NCI-H1092 (cell line): Measurements from ENCODE around the gene PITHD1.
A peak's percentile ranks its signal among the peaks of the same experiment; 100 is the strongest.
"Not testable (repeated sequence)": the region's sequence is repeated elsewhere in the genome, so short reads cannot be mapped to it uniquely, and the experiment has no call there.

Source experiments
- DNase-seq: peaks from one replicate; lab custom pipeline; 2025; lab: John Stamatoyannopoulos, UW

Gene PITHD1

GRCh38 chr1:23774174-23774880, 3.9 kb upstream of the PITHD1 start:
- DNase-seq = no peak

DNA sequence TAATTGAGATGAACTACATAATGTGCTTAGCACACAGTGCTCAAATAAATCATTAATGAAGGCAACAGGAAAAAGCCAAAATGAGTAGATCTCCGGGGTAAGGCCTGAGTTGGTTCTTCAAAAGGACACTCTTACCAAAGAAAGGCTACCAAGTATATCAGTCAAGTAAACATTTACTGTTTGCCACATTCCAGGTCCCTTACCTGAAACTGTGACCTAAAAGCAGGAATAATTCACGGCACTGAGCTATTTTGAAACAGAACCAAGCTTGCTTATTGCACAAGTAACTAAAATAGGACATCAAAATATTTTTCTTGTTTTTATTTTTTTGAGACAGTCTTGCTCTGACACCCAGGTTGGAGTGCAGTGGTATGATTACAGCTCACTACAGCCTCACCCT, 2.0 kb upstream of the PITHD1 start:
- DNase-seq = no peak

DNA sequence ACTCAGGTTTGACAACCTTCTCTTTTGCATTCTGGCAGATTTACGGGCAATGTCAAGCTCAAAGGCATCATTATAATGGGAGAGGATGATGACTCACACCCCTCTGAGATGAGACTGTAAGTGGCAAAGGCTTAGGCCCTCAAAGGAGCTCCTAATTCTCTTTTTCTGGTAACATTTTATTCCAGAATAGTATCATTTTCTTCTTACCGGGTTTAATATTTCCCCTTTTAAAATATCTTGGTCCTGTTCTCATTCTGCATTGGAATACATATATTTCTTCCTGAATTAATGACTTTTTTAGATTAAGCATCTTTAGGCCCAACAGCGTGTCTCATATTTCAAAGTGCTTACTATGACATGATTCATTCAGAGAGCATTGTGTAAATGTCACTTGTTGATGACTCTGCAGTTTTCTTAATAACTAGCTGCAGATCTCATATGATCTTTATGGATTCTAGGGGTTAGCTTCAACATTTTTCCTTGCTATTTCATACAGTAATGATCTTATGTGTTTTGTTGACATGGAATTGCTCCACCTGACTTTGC, 1.7 kb downstream of the PITHD1 start:
- no peak for DNase-seq

DNA sequence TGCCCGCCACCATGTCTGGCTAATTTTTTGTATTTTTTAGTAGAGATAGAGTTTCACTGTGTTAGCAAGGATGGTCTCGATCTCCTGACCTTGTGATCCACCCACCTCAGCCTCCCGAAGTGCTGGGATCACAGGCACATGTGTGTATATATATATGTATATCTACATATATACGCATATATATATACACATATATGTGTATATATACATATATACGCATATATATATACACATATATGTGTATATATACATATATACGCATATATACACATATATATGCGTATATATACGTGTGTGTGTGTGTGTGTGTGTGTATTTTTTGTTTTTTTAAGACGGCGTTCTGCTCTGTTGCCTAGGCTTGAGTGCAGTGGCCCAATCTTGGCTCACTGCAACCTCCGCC, 4.9 kb downstream of the PITHD1 start:
- DNase-seq = not testable (repeated sequence)

DNA sequence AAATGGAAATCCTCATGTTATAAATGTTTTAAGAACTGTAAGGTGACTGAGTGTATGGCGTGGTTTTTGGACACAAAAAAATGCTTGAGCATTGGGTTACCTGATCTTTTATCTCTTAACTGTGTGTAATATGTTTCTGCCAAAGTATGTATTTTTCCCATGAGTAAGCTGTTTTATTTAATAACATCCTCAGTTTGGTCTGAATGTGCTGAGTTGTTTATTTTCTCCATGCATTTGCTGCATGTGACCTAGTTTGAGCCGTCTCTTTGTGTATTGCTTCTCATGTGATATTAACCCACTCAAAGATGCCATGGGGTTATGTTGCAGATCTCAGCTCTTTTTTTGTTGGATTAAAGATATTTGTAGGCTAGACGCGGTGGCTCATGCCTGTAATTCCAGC, 6.6 kb downstream of the PITHD1 start:
- no peak for DNase-seq

DNA sequence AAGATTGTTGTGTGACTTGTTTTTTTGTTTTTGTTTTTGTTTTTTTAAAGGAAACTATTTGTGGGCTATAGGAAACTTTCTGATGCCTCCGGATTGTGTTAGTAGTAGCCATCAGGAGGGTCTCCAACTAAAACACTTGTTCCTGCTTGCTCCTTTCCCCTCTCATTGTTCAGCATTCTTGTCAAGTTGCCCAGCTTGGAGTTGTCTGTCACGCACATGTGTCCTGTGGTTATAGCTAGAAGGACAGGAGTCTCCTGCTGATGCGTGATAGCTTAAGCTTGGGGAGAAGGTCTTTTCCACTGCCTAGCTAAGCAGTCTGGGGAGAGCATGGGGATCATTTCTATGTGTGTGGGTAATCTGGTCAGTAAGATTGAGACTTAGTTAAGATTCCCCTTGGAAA, 9.5 kb downstream of the PITHD1 start:
- no peak for DNase-seq

- DNase-seq = no peak
Measured at GRCh38 chr1:23788695-23789094, 10.5 kb downstream of the PITHD1 start.

- peak; percentile 91 for DNase-seq
Measured at GRCh38 chr1:23790696-23791515, 12.7 kb downstream of the PITHD1 start, which contains the start of gene LYPLA2. TSS of gene LYPLA2 (plus strand) at chr1:23791145. CDS start at chr1:23792683, 1,538 bp downstream.

GRCh38 chr1:23791516-23792047, 13.4 kb downstream of the PITHD1 start:
- no peak for DNase-seq

- DNase-seq = no peak
Measured at GRCh38 chr1:23792151-23792945, 14.1 kb downstream of the PITHD1 start.

DNA sequence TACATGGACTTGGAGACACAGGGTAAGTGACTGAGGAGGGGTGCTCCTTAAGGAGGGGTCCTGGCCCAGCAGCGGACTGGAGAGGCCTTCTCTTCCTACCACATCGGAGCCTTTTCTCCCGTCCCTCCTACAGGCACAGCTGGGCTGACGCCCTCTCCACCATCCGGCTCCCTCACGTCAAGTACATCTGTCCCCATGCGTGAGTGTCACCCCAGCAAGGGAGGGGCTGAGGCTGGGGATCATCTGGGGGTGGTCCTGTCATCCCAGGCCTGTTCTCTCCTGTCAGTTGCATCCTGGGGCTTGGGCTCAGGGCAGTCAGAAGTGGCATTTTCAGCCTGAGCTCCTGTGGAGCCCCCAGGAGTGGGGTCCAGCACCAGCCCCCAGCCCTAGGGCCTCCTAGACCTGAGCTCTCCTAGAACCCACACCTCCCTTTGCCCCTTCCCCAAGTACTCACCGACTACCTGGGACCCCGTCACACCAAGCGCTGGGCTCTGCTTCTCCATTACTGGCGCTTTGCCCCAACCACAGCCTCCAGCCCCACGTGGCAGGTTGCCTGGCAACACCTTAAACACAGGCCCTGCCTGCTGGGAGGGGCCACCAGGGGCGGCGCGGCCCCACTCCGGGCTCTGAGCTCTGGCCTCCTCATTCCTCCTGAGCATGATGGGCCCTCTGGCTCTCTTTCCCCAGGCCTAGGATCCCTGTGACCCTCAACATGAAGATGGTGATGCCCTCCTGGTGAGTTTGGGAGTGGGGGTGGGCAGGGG, 15.0 kb downstream of the PITHD1 start:
- DNase-seq = no peak

DNA sequence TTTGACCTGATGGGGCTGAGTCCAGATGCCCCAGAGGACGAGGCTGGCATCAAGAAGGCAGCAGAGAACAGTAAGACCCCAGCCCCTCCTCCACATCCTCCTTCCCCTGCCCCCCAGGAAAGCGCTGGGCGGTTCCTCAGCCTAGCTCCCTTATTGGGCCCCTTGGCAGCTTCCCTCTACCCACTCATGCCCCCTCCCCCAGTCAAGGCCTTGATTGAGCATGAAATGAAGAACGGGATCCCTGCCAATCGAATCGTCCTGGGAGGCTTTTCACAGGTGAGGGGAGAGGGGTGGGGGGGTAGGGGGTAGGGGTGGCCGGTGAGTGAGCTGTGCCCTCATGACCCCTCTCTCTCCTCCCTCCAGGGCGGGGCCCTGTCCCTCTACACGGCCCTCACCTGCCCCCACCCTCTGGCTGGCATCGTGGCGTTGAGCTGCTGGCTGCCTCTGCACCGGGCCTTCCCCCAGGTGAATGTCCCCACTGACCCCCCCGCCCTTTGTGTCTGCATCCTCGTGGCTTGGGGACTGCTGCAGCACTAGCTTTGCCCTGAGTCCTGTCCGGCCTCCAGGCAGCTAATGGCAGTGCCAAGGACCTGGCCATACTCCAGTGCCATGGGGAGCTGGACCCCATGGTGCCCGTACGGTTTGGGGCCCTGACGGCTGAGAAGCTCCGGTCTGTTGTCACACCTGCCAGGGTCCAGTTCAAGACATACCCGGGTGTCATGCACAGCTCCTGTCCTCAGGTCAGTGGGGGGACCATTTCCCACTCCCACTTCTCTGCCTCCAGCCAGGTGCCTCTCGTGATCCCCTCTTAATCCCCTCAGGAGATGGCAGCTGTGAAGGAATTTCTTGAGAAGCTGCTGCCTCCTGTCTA, 15.9 kb downstream of the PITHD1 start:
- DNase-seq = no peak

DNA sequence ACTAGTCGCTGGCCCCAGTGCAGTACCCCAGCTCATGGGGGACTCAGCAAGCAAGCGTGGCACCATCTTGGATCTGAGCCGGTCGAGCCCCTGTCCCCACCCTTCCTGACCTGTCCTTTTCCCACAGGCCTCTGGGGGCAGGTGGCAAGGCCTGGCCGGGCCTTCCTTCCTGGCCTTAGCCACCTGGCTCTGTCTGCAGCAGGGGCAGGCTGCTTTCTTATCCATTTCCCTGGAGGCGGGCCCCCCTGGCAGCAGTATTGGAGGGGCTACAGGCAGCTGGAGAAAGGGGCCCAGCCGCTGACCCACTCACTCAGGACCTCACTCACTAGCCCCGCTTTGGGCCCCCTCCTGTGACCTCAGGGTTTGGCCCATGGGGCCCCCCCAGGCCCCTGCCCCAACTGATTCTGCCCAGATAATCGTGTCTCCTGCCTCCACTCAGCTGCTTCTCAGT, 16.5 kb downstream of the PITHD1 start:
- not testable (repeated sequence) for DNase-seq

- no peak for DNase-seq
Measured at GRCh38 chr1:23795676-23796465, 17.7 kb downstream of the PITHD1 start.

DNA sequence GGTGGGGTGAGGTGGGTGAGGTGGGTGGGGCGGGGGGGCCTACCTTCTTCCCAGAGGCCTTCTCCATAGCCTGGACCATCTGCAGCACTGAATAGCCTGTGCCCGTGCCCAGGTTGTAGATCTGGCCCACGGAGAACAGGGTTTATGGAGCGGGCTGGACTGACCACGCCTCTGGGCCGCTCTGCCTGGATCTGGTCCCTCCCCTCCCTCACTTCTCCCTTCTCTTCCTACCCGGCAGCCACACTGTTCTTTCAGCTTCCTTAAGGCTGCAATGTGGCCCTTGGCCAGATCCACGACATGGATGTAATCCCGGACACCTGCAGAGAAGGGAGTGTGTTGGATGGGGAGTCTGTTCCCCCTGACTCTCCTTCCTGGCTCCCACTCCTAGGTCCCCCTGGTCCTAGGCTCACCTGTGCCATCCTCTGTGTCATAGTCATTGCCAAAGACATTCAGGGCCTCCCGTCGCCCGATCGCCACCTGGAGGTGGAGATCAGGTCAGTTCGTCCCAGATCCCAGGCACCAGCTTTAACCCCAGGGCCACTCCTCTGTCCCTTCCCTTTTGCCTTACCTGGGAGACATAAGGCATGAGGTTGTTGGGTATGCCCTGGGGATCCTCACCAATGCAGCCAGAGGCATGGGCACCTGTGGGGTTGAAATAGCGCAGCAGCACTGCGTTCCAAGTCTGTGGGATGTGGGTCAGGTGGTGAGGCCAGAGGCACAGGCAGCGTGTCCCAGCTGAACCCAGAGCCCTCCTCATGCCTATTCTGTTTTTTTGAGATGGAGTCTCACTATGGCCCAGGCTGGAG, 18.5 kb downstream of the PITHD1 start:
- DNase-seq = no peak

DNA sequence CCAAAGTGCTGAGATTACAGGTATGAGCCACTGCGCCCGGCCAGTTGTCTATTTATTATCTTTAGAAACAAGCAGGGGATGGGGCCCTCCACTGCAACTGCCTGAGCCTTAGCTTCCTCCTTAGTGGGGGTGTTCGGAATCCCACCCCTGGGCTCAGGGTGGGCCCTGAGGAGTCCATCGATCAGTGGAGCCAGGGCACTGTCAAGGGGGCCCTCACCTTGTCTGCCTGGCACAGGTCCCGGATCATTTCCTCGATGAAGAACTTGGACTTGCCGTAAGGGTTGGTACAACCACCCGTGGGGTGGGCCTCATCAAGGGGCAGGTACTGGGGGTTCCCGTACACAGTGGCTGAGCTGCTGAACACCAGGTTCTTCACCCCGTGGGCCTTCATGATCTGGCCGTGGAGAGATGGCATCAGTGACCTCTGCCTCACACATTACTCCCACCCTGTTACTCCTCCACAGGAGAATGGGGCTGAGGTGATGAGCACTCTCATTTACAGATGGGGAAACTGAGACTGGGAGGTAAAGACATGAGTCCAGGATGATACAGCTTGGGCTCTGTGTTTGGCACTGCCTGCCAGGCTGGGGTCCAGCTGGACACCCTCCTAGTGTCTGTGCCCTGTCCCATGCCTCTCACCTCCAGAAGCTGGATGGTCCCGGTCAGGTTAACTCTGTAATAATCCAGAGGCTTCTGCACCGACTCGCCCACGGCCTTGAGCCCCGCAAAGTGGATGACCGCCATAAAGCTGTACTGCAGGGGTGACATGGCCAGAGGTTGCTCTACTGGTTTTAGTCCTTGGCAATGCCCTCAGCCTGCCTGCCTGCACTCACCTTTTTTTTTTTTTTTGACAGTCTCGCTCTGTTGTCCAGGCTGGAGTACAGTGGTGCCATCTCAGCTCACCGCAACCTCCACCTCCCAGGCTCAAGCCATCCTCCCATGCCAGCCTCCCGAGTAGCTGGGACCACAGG, 19.5 kb downstream of the PITHD1 start:
- no peak for DNase-seq

- DNase-seq = no peak
Measured at GRCh38 chr1:23798662-23799142, 20.5 kb downstream of the PITHD1 start.
